ENCODE results near the gene CIDEA. TPM values are rescaled to one million over a fixed set of nuclear protein-coding genes. Genes with fewer than 3 reads are reported as not detected.

Gene CIDEA
- total and polyA plus RNA-seq, 2 donors from 2014 or later: not detected

- Histone ChIP-seq H3K36me3 (ENCODE audit: control insufficient read depth in 2 of 3, insufficient read depth in 3 of 3, low read length in 3 of 3) (no peaks in the 10 kb centered on the region), H3K9me3 (ENCODE audit: control insufficient read depth in 2 of 3, insufficient read depth in 1 of 3, low read length in 3 of 3) (no peaks in the 10 kb centered on the region), H3K9ac (ENCODE audit: low read length in 3 of 3) (no peak overlapping the region), H3K27me3 (ENCODE audit: control insufficient read depth, insufficient read depth, low read length) (no peaks in the 10 kb centered on the region), H3K4me3 (ENCODE audit: low read length in 3 of 3) (no peak overlapping the region), H3K4me1 (ENCODE audit: control insufficient read depth in 2 of 3, insufficient read depth in 2 of 3, low read depth in 1 of 3, low read length in 3 of 3) (peaks cover 0 to 7% (median 7%) of the 10 kb centered on the region in 3 donors), H3K27ac (ENCODE audit: low read depth in 2 of 2, low read length in 2 of 2) (no peak overlapping the region)
- FAIRE-seq (no peak), DNase-seq (no peak)
- TF ChIP-seq CTCF (IDR thresholded peaks at IDR 0.05; ENCODE audit: borderline replicate concordance, extremely low read depth, insufficient read depth): no peak
- intact Hi-C loops (cut with DNase I): no loop called here
These were observed 29.5 kb downstream of the CIDEA start for GRCh38 chr18:12283666-12284065.

GRCh38 chr18:12287131-12287681, 33.0 kb downstream of the CIDEA start:
- Histone ChIP-seq H3K4me1 (ENCODE audit: control insufficient read depth in 2 of 3, insufficient read depth in 2 of 3, low read depth in 1 of 3, low read length in 3 of 3) (peaks cover 0 to 7% (median 7%) of the 10 kb centered on the region in 3 donors), H3K27me3 (ENCODE audit: control insufficient read depth, insufficient read depth, low read length) (no peaks in the 10 kb centered on the region), H3K27ac (ENCODE audit: low read depth in 2 of 2, low read length in 2 of 2) (peak overlapping the region in 1 of 2 donors; percentile 22), H3K36me3 (ENCODE audit: control insufficient read depth in 2 of 3, insufficient read depth in 3 of 3, low read length in 3 of 3) (no peaks in the 10 kb centered on the region), H3K4me3 (ENCODE audit: low read length in 3 of 3) (peak overlapping the region in 1 of 3 donors; percentile 68), H3K9ac (ENCODE audit: low read length in 3 of 3) (peak overlapping the region in 1 of 3 donors; percentile 61), H3K9me3 (ENCODE audit: control insufficient read depth in 2 of 3, insufficient read depth in 1 of 3, low read length in 3 of 3) (no peaks in the 10 kb centered on the region)
- TF ChIP-seq CTCF (IDR thresholded peaks at IDR 0.05; ENCODE audit: borderline replicate concordance, extremely low read depth, insufficient read depth): no peak
- FAIRE-seq (no peak), DNase-seq (peak in 2 of 5 donors; percentile 42 to 54)
- intact Hi-C loops (cut with DNase I): no loop called here

GRCh38 chr18:12287684-12288402, 33.7 kb downstream of the CIDEA start:
- FAIRE-seq: no peak
- peak overlapping the region; percentile 13 to 68 (median 48) for H3K4me3 ChIP-seq (ENCODE audit: low read length in 3 of 3)

More at GRCh38 chr18:12287684-12288402, 33.7 kb downstream of the CIDEA start:
- Histone ChIP-seq H3K9ac (ENCODE audit: low read length in 3 of 3) (peak overlapping the region in 1 of 3 donors; percentile 61), H3K27me3 (ENCODE audit: control insufficient read depth, insufficient read depth, low read length) (no peaks in the 10 kb centered on the region), H3K36me3 (ENCODE audit: control insufficient read depth in 2 of 3, insufficient read depth in 3 of 3, low read length in 3 of 3) (no peaks in the 10 kb centered on the region), H3K27ac (ENCODE audit: low read depth in 2 of 2, low read length in 2 of 2) (peak overlapping the region in 1 of 2 donors; percentile 22), H3K4me1 (ENCODE audit: control insufficient read depth in 2 of 3, insufficient read depth in 2 of 3, low read depth in 1 of 3, low read length in 3 of 3) (peaks cover 0 to 7% (median 7%) of the 10 kb centered on the region in 3 donors), H3K9me3 (ENCODE audit: control insufficient read depth in 2 of 3, insufficient read depth in 1 of 3, low read length in 3 of 3) (no peaks in the 10 kb centered on the region)
- TF ChIP-seq CTCF (IDR thresholded peaks at IDR 0.05; ENCODE audit: borderline replicate concordance, extremely low read depth, insufficient read depth): no peak
- intact Hi-C loops (cut with DNase I): no loop called here
- DNase-seq: peak; percentile 67 to 94 (median 76)
